Cardiac ventricle fibroblast (primary cell): Measurements from ENCODE around the gene C1orf52. TPM values are rescaled to one million over a fixed set of nuclear protein-coding genes. Genes with fewer than 3 reads are reported as not detected.

Source experiments
- total RNA-seq: library from RNA; depleted of rRNA; stranded (reverse); fragments of >200 nt; gene quantifications from 2 replicates; pipeline ENCODE4 v1.2.3, GENCODE V29; 2015

The C1orf52 gene
- total RNA-seq, result 15.5 and 17.3 TPM in 2 replicates

GRCh38 chr1:85259118-85259911, at the start of gene C1orf52:
Gene C1orf52, minus strand, starts transcription at chr1:85259662. Its CDS starts 29 bp downstream, at chr1:85259633.

GRCh38 chr1:85276215-85276977, 16.9 kb upstream of the C1orf52 start, which contains the start of gene BCL10:
Gene BCL10, minus strand, starts transcription at chr1:85276632. Its CDS starts 280 bp downstream, at chr1:85276352.

GRCh38 chr1:85200463-85201339, 58.8 kb downstream of the C1orf52 start, which contains the start of gene SYDE2:
Gene SYDE2, minus strand, starts transcription at chr1:85201016. Its CDS starts 20 bp downstream, at chr1:85200996.

Other genes with a start within 250 kb of the C1orf52 start
- gene MCOLN3, start 211.2 kb downstream of the C1orf52 start, total RNA-seq, result 0.25 and 0.64 TPM in 2 replicates
- 0.50 and 0.59 TPM in 2 replicates for gene SYDE2, start 58.6 kb downstream of the C1orf52 start, total RNA-seq
- gene BCL10, start 17.0 kb upstream of the C1orf52 start, total RNA-seq, result 15.7 and 15.9 TPM in 2 replicates
- 14.2 and 15.6 TPM in 2 replicates for gene DDAH1, start 205.5 kb upstream of the C1orf52 start, total RNA-seq